Measurements from ENCODE around the gene ABTB2.

ABTB2 gene

GRCh38 chr11:34327804-34328631, 29.8 kb downstream of the ABTB2 start:
- Histone ChIP-seq H3K9me3 (ENCODE audit: control insufficient read depth, low read length) (no peaks in the 10 kb centered on the region), H3K36me3 (ENCODE audit: control insufficient read depth, insufficient read depth, low read length, severe bottlenecking) (no peaks in the 10 kb centered on the region), H3K4me1 (ENCODE audit: control insufficient read depth, insufficient read depth, low read length) (peaks cover 23% of the 10 kb centered on the region), H3K9ac (ENCODE audit: low read length) (no peak overlapping the region), H3K27me3 (replicated peaks; ENCODE audit: control insufficient read depth, insufficient read depth, low read length) (no peaks in the 10 kb centered on the region), H3K4me3 (ENCODE audit: low read length) (no peak overlapping the region)
- DNase-seq (ENCODE audit: low read depth): no peak

- Histone ChIP-seq H3K4me1 (ENCODE audit: control insufficient read depth, insufficient read depth, low read length) (peaks cover 23% of the 10 kb centered on the region), H3K9ac (ENCODE audit: low read length) (no peak overlapping the region), H3K36me3 (ENCODE audit: control insufficient read depth, insufficient read depth, low read length, severe bottlenecking) (no peaks in the 10 kb centered on the region), H3K9me3 (ENCODE audit: control insufficient read depth, low read length) (no peaks in the 10 kb centered on the region), H3K4me3 (ENCODE audit: low read length) (no peak overlapping the region), H3K27me3 (replicated peaks; ENCODE audit: control insufficient read depth, insufficient read depth, low read length) (no peaks in the 10 kb centered on the region)
- no peak for DNase-seq (ENCODE audit: low read depth)
Measured at GRCh38 chr11:34324466-34324865, 33.3 kb downstream of the ABTB2 start.

- peak; percentile 53 for DNase-seq (ENCODE audit: low read depth)
- Histone ChIP-seq H3K4me3 (ENCODE audit: low read length) (no peak overlapping the region), H3K9me3 (ENCODE audit: control insufficient read depth, low read length) (no peaks in the 10 kb centered on the region), H3K9ac (ENCODE audit: low read length) (no peak overlapping the region), H3K36me3 (ENCODE audit: control insufficient read depth, insufficient read depth, low read length, severe bottlenecking) (no peaks in the 10 kb centered on the region), H3K4me1 (ENCODE audit: control insufficient read depth, insufficient read depth, low read length) (peaks cover 26% of the 10 kb centered on the region), H3K27me3 (replicated peaks; ENCODE audit: control insufficient read depth, insufficient read depth, low read length) (no peaks in the 10 kb centered on the region)
Measured at GRCh38 chr11:34323601-34324000, 34.2 kb downstream of the ABTB2 start.

- DNase-seq (ENCODE audit: low read depth): peak; percentile 42
- no peak overlapping the region for H3K9ac ChIP-seq (ENCODE audit: low read length)
- no peak overlapping the region for H3K4me3 ChIP-seq (ENCODE audit: low read length)
- no peaks in the 10 kb centered on the region for H3K27me3 ChIP-seq (replicated peaks; ENCODE audit: control insufficient read depth, insufficient read depth, low read length)
- H3K9me3 ChIP-seq (ENCODE audit: control insufficient read depth, low read length): no peaks in the 10 kb centered on the region
- H3K36me3 ChIP-seq (ENCODE audit: control insufficient read depth, insufficient read depth, low read length, severe bottlenecking): no peaks in the 10 kb centered on the region
- H3K4me1 ChIP-seq (ENCODE audit: control insufficient read depth, insufficient read depth, low read length): peaks cover 24% of the 10 kb centered on the region
Measured at GRCh38 chr11:34318111-34319037, 39.4 kb downstream of the ABTB2 start.

- Histone ChIP-seq H3K9me3 (ENCODE audit: control insufficient read depth, low read length) (no peaks in the 10 kb centered on the region), H3K4me3 (ENCODE audit: low read length) (no peak overlapping the region), H3K9ac (ENCODE audit: low read length) (no peak overlapping the region), H3K27me3 (replicated peaks; ENCODE audit: control insufficient read depth, insufficient read depth, low read length) (no peaks in the 10 kb centered on the region), H3K36me3 (ENCODE audit: control insufficient read depth, insufficient read depth, low read length, severe bottlenecking) (no peaks in the 10 kb centered on the region), H3K4me1 (ENCODE audit: control insufficient read depth, insufficient read depth, low read length) (peaks cover 24% of the 10 kb centered on the region)
- no peak for DNase-seq (ENCODE audit: low read depth)
Measured at GRCh38 chr11:34317666-34318065, 40.1 kb downstream of the ABTB2 start.

DNA sequence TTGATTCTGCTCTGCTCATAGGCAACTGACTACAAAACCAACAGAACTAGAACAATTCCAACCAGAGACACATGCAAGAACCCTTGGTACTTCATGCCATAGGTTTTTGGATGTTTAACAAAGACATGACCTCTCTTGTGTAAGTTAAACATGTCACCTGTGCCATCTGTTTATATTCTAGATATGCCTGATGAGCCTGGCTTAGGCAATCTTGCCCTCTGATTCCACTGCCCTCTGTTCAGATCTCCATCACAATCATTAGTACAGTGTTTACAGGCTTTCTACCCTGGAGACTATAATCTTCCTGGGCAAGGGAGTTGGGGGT, 40.8 kb downstream of the ABTB2 start:
- Histone ChIP-seq H3K4me1 (ENCODE audit: control insufficient read depth, insufficient read depth, low read length) (peaks cover 24% of the 10 kb centered on the region), H3K36me3 (ENCODE audit: control insufficient read depth, insufficient read depth, low read length, severe bottlenecking) (no peaks in the 10 kb centered on the region), H3K9me3 (ENCODE audit: control insufficient read depth, low read length) (no peaks in the 10 kb centered on the region), H3K4me3 (ENCODE audit: low read length) (no peak overlapping the region), H3K27me3 (replicated peaks; ENCODE audit: control insufficient read depth, insufficient read depth, low read length) (no peaks in the 10 kb centered on the region), H3K9ac (ENCODE audit: low read length) (no peak overlapping the region)
- DNase-seq (ENCODE audit: low read depth): no peak

DNA sequence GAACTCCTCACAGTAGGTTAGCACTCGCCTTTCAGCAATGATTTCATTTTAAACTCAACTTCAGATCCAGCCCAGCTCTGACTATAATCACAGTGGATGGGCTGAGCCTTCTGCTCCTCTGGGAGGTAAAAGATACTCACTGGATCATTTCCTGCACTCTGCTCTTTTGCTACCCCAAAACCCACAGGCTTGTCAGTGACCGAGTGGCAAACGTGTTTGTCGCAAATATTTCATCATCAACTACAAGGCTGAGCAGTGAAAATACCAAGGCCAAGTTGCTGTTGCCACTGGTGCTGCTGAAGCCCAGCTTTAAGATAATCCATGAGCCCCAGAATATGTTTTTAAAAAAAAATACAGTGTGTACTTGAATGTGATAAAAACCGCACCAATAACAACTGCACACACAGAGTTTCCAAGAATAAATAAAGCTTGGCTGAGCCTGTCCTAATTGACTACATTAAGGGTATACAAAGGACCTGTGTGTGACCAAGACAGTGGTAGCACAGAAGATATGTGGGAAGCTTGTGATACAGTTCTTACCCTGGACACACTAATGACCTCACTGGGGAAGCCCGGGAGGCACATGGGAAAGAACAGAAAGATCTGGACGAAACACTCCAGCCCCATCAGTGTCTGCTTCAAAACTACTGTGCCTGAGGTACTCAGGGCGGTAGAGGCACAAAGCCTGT, 41.3 kb downstream of the ABTB2 start:
- Histone ChIP-seq H3K36me3 (ENCODE audit: control insufficient read depth, insufficient read depth, low read length, severe bottlenecking) (no peaks in the 10 kb centered on the region), H3K4me3 (ENCODE audit: low read length) (no peak overlapping the region), H3K9ac (ENCODE audit: low read length) (no peak overlapping the region), H3K27me3 (replicated peaks; ENCODE audit: control insufficient read depth, insufficient read depth, low read length) (no peaks in the 10 kb centered on the region), H3K9me3 (ENCODE audit: control insufficient read depth, low read length) (no peaks in the 10 kb centered on the region), H3K4me1 (ENCODE audit: control insufficient read depth, insufficient read depth, low read length) (peaks cover 24% of the 10 kb centered on the region)
- no peak for DNase-seq (ENCODE audit: low read depth)

GRCh38 chr11:34315394-34315793, 42.4 kb downstream of the ABTB2 start:
- H3K9me3 ChIP-seq (ENCODE audit: control insufficient read depth, low read length): no peaks in the 10 kb centered on the region
- no peaks in the 10 kb centered on the region for H3K36me3 ChIP-seq (ENCODE audit: control insufficient read depth, insufficient read depth, low read length, severe bottlenecking)
- no peak overlapping the region for H3K9ac ChIP-seq (ENCODE audit: low read length)
- H3K4me3 ChIP-seq (ENCODE audit: low read length): no peak overlapping the region
- H3K27me3 ChIP-seq (replicated peaks; ENCODE audit: control insufficient read depth, insufficient read depth, low read length): no peaks in the 10 kb centered on the region
- H3K4me1 ChIP-seq (ENCODE audit: control insufficient read depth, insufficient read depth, low read length): peaks cover 24% of the 10 kb centered on the region
- DNase-seq (ENCODE audit: low read depth): no peak

DNA sequence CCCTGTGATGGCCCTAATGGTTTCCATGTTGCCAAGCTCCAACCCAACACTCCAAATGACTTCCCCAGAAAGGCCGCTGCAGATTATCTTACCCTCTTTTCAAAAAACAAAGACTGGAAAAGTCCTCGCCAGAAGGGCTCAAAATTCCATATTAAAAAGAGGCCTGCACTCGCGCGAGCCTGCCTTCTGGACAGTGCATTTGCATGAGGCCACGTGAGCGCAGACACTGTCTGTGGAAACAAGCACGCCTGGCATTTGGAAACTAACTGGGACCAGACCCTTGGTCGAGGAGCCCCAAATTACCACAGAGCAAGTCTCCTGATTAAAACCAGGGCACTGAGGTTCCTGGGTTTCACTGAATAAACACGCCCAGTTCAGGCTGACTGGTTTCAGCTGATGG, 42.9 kb downstream of the ABTB2 start:
- Histone ChIP-seq H3K9me3 (ENCODE audit: control insufficient read depth, low read length) (no peaks in the 10 kb centered on the region), H3K36me3 (ENCODE audit: control insufficient read depth, insufficient read depth, low read length, severe bottlenecking) (no peaks in the 10 kb centered on the region), H3K9ac (ENCODE audit: low read length) (no peak overlapping the region)

GRCh38 chr11:34314176-34314575, 43.6 kb downstream of the ABTB2 start:
- DNase-seq (ENCODE audit: low read depth): no peak
- Histone ChIP-seq H3K4me1 (ENCODE audit: control insufficient read depth, insufficient read depth, low read length) (peaks cover 31% of the 10 kb centered on the region), H3K9ac (ENCODE audit: low read length) (no peak overlapping the region), H3K9me3 (ENCODE audit: control insufficient read depth, low read length) (no peaks in the 10 kb centered on the region), H3K4me3 (ENCODE audit: low read length) (no peak overlapping the region), H3K27me3 (replicated peaks; ENCODE audit: control insufficient read depth, insufficient read depth, low read length) (no peaks in the 10 kb centered on the region), H3K36me3 (ENCODE audit: control insufficient read depth, insufficient read depth, low read length, severe bottlenecking) (no peaks in the 10 kb centered on the region)

More for the DNA sequence above, 42.9 kb downstream of the ABTB2 start:
- Histone ChIP-seq H3K4me3 (ENCODE audit: low read length) (no peak overlapping the region), H3K27me3 (replicated peaks; ENCODE audit: control insufficient read depth, insufficient read depth, low read length) (no peaks in the 10 kb centered on the region), H3K4me1 (ENCODE audit: control insufficient read depth, insufficient read depth, low read length) (peaks cover 25% of the 10 kb centered on the region)
- DNase-seq (ENCODE audit: low read depth): no peak

DNA sequence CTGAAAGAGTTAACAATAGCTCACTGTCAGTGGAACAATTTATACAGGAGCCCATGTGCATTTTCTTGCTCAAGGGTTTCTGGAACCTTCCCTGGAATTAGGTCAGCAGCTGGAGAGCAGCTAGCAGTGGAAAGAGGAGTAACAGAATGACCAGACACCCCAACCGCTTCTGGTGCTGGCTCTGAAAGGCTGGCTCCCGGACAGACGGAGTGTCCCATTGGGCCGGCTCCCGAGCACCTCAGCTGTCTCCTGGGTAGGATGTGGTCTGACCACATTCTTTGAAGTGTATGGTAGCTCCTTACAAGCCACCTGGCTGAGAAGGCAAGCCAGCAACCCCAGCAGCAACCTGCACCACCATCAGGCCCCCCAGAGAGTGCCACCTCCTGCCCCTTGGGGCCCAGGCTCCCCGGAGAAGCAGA, 44.7 kb downstream of the ABTB2 start:
- Histone ChIP-seq H3K36me3 (ENCODE audit: control insufficient read depth, insufficient read depth, low read length, severe bottlenecking) (no peaks in the 10 kb centered on the region), H3K9me3 (ENCODE audit: control insufficient read depth, low read length) (no peaks in the 10 kb centered on the region), H3K9ac (ENCODE audit: low read length) (no peak overlapping the region), H3K27me3 (replicated peaks; ENCODE audit: control insufficient read depth, insufficient read depth, low read length) (no peaks in the 10 kb centered on the region), H3K4me3 (ENCODE audit: low read length) (no peak overlapping the region), H3K4me1 (ENCODE audit: control insufficient read depth, insufficient read depth, low read length) (peaks cover 28% of the 10 kb centered on the region)
- no peak for DNase-seq (ENCODE audit: low read depth)

All from adipocyte (in vitro differentiated cells).